ENCODE measurements around the gene RAD21L1.

RAD21L1 gene

GRCh38 chr20:1296117-1296610, 70.3 kb downstream of the RAD21L1 start:
- no peak for DNase-seq (ENCODE audit: low spot score)

GRCh38 chr20:1296922-1297321, 71.1 kb downstream of the RAD21L1 start:
- no peak for DNase-seq (ENCODE audit: low spot score)

GRCh38 chr20:1297486-1297885, 71.6 kb downstream of the RAD21L1 start:
- no peak for DNase-seq (ENCODE audit: low spot score)

GRCh38 chr20:1298166-1298565, 72.3 kb downstream of the RAD21L1 start:
- no peak for DNase-seq (ENCODE audit: low spot score)

- no peak for DNase-seq (ENCODE audit: low spot score)
These were observed 73.2 kb downstream of the RAD21L1 start for GRCh38 chr20:1298888-1299511.

- DNase-seq (ENCODE audit: low spot score) = no peak
These were observed 73.7 kb downstream of the RAD21L1 start for GRCh38 chr20:1299522-1299921.

DNA sequence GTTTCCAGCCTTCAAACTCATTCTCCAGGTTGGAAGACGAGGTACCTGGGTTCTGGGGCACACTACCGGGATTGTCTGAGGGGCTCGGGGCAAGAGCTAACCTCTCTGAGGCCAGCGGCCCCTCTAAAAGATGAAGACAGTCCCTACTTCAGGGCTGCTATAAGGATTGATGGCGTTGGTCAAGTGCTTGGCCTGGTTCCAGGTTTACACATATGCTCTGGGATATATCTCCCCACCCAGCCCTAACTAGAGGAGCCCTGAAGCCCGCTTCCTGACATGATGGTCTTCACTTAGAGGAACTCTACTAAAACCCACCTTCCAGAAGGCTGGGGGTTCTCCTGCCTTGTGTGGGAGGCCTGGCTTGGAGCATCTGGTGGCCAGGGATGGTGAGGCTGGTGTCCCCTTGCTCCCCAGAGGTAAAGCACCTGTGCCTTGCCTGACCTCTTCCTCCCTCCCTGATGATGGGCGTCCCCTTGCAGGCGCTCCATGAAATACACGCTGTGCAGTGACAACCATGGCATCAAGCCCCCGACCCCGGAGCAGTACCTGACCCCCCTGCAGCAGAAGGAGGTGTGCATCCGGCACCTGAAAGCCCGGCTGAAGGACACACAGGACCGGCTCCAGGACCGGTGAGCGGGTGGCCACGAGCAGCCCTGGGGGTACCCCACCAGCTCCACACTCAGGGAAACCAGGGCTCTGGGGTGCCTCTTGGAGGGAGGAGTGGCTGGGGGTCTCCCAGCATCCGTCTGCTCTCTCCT, 74.4 kb downstream of the RAD21L1 start:
- DNase-seq (ENCODE audit: low spot score) = no peak

DNA sequence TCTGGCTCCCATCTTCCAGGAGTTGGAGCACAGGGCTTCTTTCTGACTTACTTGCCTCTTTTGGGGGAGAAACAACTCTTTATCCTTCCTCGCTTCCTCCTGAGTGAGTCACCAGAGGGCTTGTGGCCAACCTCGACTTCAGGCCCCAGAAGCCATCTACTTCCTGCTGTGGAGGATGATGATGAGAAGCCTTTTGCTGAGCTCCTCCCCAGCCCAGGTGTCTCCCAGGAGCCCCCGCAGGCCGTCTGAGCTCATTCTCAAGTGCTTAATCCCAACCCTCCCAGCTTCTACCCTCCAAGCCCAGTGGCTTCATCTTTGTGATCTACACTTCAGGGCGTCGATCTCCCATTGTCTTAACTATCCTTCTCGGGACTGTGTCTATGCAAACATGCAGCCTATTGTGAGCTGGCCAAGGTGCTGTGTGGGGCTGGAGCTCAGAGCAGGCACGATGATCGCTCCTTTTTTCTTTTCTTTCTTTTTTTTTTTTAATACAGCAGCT, 75.2 kb downstream of the RAD21L1 start:
- DNase-seq (ENCODE audit: low spot score) = peak; percentile 71

GRCh38 chr20:1302685-1303541, 77.1 kb downstream of the RAD21L1 start:
- DNase-seq (ENCODE audit: low spot score) = no peak

DNA sequence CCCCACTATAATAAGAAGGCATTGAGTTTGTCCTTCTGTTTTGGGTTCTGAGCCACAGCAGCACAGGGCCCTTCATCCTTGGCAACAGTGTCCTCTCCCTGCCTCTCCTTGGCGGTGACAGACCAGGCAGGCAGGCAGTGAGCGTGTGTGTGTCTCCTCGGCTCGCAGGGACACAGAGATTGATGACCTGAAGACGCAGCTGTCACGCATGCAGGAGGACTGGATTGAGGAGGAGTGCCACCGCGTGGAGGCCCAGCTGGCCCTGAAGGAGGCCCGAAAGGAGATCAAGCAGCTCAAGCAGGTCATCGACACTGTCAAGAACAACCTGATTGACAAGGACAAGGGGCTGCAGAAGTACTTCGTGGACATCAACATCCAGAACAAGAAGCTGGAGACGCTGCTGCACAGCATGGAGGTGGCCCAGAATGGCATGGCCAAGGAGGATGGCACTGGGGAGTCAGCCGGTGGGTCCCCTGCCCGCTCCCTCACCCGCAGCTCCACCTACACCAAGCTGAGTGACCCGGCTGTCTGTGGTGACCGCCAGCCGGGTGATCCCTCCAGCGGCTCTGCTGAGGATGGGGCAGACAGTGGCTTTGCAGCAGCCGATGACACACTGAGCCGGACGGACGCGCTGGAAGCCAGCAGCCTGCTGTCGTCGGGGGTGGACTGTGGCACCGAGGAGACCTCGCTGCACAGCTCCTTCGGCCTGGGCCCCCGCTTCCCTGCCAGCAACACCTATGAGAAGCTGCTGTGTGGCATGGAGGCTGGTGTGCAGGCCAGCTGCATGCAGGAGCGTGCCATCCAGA, 79.1 kb downstream of the RAD21L1 start:
- DNase-seq (ENCODE audit: low spot score) = no peak
